ENCODE data around the gene SCNN1B. TPM values are rescaled to one million over a fixed set of nuclear protein-coding genes. Genes with fewer than 3 reads are reported as not detected.

Gene SCNN1B
- total RNA-seq, 1 donor from 2014 or later, result not detected

GRCh38 chr16:23355106-23355670 is 53.1 kb downstream of the SCNN1B start:
- no peak overlapping the region for H3K27ac Mint-ChIP-seq (ENCODE audit: unreplicated experiment)
- H3K4me3 Mint-ChIP-seq, result no peak overlapping the region
- DNase-seq (ENCODE audit: low read depth, low spot score), result no peak
- H3K4me1 Mint-ChIP-seq, result no peaks in the 10 kb centered on the region
- no peaks in the 10 kb centered on the region for H3K36me3 Mint-ChIP-seq (ENCODE audit: low read depth)
- H3K9me3 Mint-ChIP-seq, result peaks cover 2% of the 10 kb centered on the region
- H3K27me3 Mint-ChIP-seq (ENCODE audit: low read depth), result peaks cover 3% of the 10 kb centered on the region
- TF ChIP-seq, protein P1, sequence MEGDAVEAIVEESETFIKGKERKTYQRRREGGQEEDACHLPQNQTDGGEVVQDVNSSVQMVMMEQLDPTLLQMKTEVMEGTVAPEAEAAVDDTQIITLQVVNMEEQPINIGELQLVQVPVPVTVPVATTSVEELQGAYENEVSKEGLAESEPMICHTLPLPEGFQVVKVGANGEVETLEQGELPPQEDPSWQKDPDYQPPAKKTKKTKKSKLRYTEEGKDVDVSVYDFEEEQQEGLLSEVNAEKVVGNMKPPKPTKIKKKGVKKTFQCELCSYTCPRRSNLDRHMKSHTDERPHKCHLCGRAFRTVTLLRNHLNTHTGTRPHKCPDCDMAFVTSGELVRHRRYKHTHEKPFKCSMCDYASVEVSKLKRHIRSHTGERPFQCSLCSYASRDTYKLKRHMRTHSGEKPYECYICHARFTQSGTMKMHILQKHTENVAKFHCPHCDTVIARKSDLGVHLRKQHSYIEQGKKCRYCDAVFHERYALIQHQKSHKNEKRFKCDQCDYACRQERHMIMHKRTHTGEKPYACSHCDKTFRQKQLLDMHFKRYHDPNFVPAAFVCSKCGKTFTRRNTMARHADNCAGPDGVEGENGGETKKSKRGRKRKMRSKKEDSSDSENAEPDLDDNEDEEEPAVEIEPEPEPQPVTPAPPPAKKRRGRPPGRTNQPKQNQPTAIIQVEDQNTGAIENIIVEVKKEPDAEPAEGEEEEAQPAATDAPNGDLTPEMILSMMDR (conservative IDR thresholded peaks at IDR 0.05), result no peak

DNA sequence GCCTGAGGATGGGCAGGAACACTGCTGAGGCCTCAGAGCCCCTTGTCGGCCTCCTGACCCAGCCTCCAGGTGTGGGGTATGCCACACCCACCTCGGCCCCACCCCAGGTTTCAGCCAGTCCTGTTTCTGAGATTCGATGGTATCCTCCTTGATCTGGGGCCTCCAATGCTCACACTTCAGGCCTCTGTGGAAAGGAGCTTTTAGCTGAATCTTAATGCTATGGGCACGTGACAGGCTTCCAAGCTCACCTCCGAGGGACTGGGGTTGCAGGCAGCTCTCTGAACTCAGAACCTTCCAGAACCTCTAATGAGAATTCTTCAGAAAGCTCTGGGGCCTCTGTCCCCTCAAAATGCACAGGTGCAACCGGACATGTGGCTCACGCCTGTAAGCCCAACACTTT is 54.8 kb downstream of the SCNN1B start:
- peaks cover 2% of the 10 kb centered on the region for H3K9me3 Mint-ChIP-seq
- H3K36me3 Mint-ChIP-seq (ENCODE audit: low read depth), result no peaks in the 10 kb centered on the region
- no peaks in the 10 kb centered on the region for H3K4me1 Mint-ChIP-seq
- H3K4me3 Mint-ChIP-seq, result no peak overlapping the region
- H3K27me3 Mint-ChIP-seq (ENCODE audit: low read depth), result peaks cover 3% of the 10 kb centered on the region
- H3K27ac Mint-ChIP-seq (ENCODE audit: unreplicated experiment), result no peak overlapping the region
- DNase-seq (ENCODE audit: low read depth, low spot score), result no peak
- TF ChIP-seq, protein P1 (conservative IDR thresholded peaks at IDR 0.05), result no peak

GRCh38 chr16:23357761-23358290 is 55.7 kb downstream of the SCNN1B start:
- no peaks in the 10 kb centered on the region for H3K36me3 Mint-ChIP-seq (ENCODE audit: low read depth)
- DNase-seq (ENCODE audit: low read depth, low spot score), result no peak

GRCh38 chr16:23359092-23359760 is 57.1 kb downstream of the SCNN1B start:
- Mint-ChIP-seq H3K27ac (ENCODE audit: unreplicated experiment) (no peak overlapping the region), H3K4me3 (no peak overlapping the region), H3K36me3 (ENCODE audit: low read depth) (no peaks in the 10 kb centered on the region), H3K9me3 (no peaks in the 10 kb centered on the region), H3K27me3 (ENCODE audit: low read depth) (peaks cover 3% of the 10 kb centered on the region), H3K4me1 (no peaks in the 10 kb centered on the region)
- TF ChIP-seq, protein P1 (conservative IDR thresholded peaks at IDR 0.05), result no peak
- no peak for DNase-seq (ENCODE audit: low read depth, low spot score)

More at GRCh38 chr16:23357761-23358290, 55.7 kb downstream of the SCNN1B start:
- no peaks in the 10 kb centered on the region for H3K9me3 Mint-ChIP-seq
- TF ChIP-seq, protein P1 (conservative IDR thresholded peaks at IDR 0.05), result no peak
- no peaks in the 10 kb centered on the region for H3K4me1 Mint-ChIP-seq
- peaks cover 3% of the 10 kb centered on the region for H3K27me3 Mint-ChIP-seq (ENCODE audit: low read depth)
- no peak overlapping the region for H3K4me3 Mint-ChIP-seq
- H3K27ac Mint-ChIP-seq (ENCODE audit: unreplicated experiment), result no peak overlapping the region

- Mint-ChIP-seq H3K4me1 (no peaks in the 10 kb centered on the region), H3K27ac (ENCODE audit: unreplicated experiment) (no peak overlapping the region), H3K27me3 (ENCODE audit: low read depth) (peaks cover 4% of the 10 kb centered on the region), H3K4me3 (no peak overlapping the region), H3K36me3 (ENCODE audit: low read depth) (no peaks in the 10 kb centered on the region), H3K9me3 (no peaks in the 10 kb centered on the region)
- DNase-seq (ENCODE audit: low read depth, low spot score), result no peak
- TF ChIP-seq, protein P1 (conservative IDR thresholded peaks at IDR 0.05), result no peak
Measured at GRCh38 chr16:23362460-23363317, 60.6 kb downstream of the SCNN1B start.
